Measurements from ENCODE around the gene LOXL1.
A peak's percentile ranks its signal among the peaks of the same experiment; 100 is the strongest.

The LOXL1 gene

GRCh38 chr15:73986055-73986775 lies 60.0 kb downstream of the LOXL1 start:
- DNase-seq (ENCODE audit: low read depth, low spot score) = no peak
- H3K4me3 ChIP-seq (ENCODE audit: low read length) = no peak overlapping the region

- no peak overlapping the region for H3K4me3 ChIP-seq (ENCODE audit: low read length)
- no peak for DNase-seq (ENCODE audit: low read depth, low spot score)
These were observed 60.5 kb downstream of the LOXL1 start for GRCh38 chr15:73986776-73987056.

GRCh38 chr15:73987250-73987649 lies 61.0 kb downstream of the LOXL1 start:
- DNase-seq (ENCODE audit: low read depth, low spot score) = no peak
- no peak overlapping the region for H3K4me3 ChIP-seq (ENCODE audit: low read length)

GRCh38 chr15:73987681-73988444 lies 61.6 kb downstream of the LOXL1 start:
- H3K4me3 ChIP-seq (ENCODE audit: low read length) = no peak overlapping the region
- DNase-seq (ENCODE audit: low read depth, low spot score) = no peak

- no peak overlapping the region for H3K4me3 ChIP-seq (ENCODE audit: low read length)
- no peak for DNase-seq (ENCODE audit: low read depth, low spot score)
These were observed 62.2 kb downstream of the LOXL1 start for GRCh38 chr15:73988445-73988969.

GRCh38 chr15:73989001-73989798 lies 62.9 kb downstream of the LOXL1 start:
- no peak for DNase-seq (ENCODE audit: low read depth, low spot score)
- no peak overlapping the region for H3K4me3 ChIP-seq (ENCODE audit: low read length)

GRCh38 chr15:73990250-73991005 lies 64.2 kb downstream of the LOXL1 start:
- H3K4me3 ChIP-seq (ENCODE audit: low read length) = no peak overlapping the region
- no peak for DNase-seq (ENCODE audit: low read depth, low spot score)

GRCh38 chr15:73991260-73991659 lies 65.0 kb downstream of the LOXL1 start:
- no peak for DNase-seq (ENCODE audit: low read depth, low spot score)
- peak overlapping the region; percentile 77 for H3K4me3 ChIP-seq (ENCODE audit: low read length)

GRCh38 chr15:73991726-73992593 lies 65.7 kb downstream of the LOXL1 start, which contains the start of gene STOML1:
STOML1 (minus strand) TSS chr15:73992295; CDS start chr15:73992223, 72 bp downstream.
- DNase-seq (ENCODE audit: low read depth, low spot score) = peak; percentile 89
- peak within 1 kb of the TSS; percentile 77 for H3K4me3 ChIP-seq (ENCODE audit: low read length)

- H3K4me3 ChIP-seq (ENCODE audit: low read length) = peak overlapping the region; percentile 77
- DNase-seq (ENCODE audit: low read depth, low spot score) = no peak
These were observed 66.3 kb downstream of the LOXL1 start for GRCh38 chr15:73992594-73992898.

- H3K4me3 ChIP-seq (ENCODE audit: low read length) = peak overlapping the region; percentile 94
- DNase-seq (ENCODE audit: low read depth, low spot score) = no peak
These were observed 67.1 kb downstream of the LOXL1 start for GRCh38 chr15:73993211-73993994.

GRCh38 chr15:73994413-73994883 lies 68.2 kb downstream of the LOXL1 start, which contains the start of gene PML:
PML (plus strand) TSS chr15:73994716; CDS start chr15:73994813, 97 bp downstream.
- peak; percentile 95 for DNase-seq (ENCODE audit: low read depth, low spot score)
- H3K4me3 ChIP-seq (ENCODE audit: low read length) = peak within 1 kb of the TSS; percentile 94

GRCh38 chr15:73994912-73995622 lies 68.8 kb downstream of the LOXL1 start:
- DNase-seq (ENCODE audit: low read depth, low spot score) = peak; percentile 63

GRCh38 chr15:73996267-73996666 lies 70.0 kb downstream of the LOXL1 start:
- no peak for DNase-seq (ENCODE audit: low read depth, low spot score)
- H3K4me3 ChIP-seq (ENCODE audit: low read length) = peak overlapping the region; percentile 94

More at GRCh38 chr15:73994912-73995622, 68.8 kb downstream of the LOXL1 start:
- H3K4me3 ChIP-seq (ENCODE audit: low read length) = peak overlapping the region; percentile 94

GRCh38 chr15:73996939-73997338 lies 70.7 kb downstream of the LOXL1 start:
- H3K4me3 ChIP-seq (ENCODE audit: low read length) = peak overlapping the region; percentile 94
- peak; percentile 72 for DNase-seq (ENCODE audit: low read depth, low spot score)

GRCh38 chr15:73997986-73998385 lies 71.7 kb downstream of the LOXL1 start:
- no peak for DNase-seq (ENCODE audit: low read depth, low spot score)
- no peak overlapping the region for H3K4me3 ChIP-seq (ENCODE audit: low read length)
